Fibroblast of villous mesenchyme (primary cell): ENCODE measurements around the gene NOP14. TPM values are rescaled to one million over a fixed set of nuclear protein-coding genes. Genes with fewer than 3 reads are reported as not detected.

Experiments used
- DNase-seq: peaks from one replicate; pipeline ENCODE4 v3.0.0-alpha.2; 2010; ENCODE audit warnings: low read depth
- H3K4me3 ChIP-seq: 2 replicates; pipeline ENCODE4 v1.5.1; 2011; ENCODE audit warnings: low read depth, mild to moderate bottlenecking, low read length
- CTCF ChIP-seq: IDR thresholded peaks from 2 replicates; pipeline ENCODE4 v1.5.1; 2012; ENCODE audit warnings: low read depth, mild to moderate bottlenecking, low read length; ENCODE audit not compliant: insufficient read depth
- total RNA-seq: library from RNA; depleted of rRNA; stranded (reverse); fragments of >200 nt; gene quantifications from 2 replicates; pipeline ENCODE4 v1.2.3, GENCODE V29; 2012

Gene NOP14
- total RNA-seq, 1 donor: 26.3 TPM

DNA sequence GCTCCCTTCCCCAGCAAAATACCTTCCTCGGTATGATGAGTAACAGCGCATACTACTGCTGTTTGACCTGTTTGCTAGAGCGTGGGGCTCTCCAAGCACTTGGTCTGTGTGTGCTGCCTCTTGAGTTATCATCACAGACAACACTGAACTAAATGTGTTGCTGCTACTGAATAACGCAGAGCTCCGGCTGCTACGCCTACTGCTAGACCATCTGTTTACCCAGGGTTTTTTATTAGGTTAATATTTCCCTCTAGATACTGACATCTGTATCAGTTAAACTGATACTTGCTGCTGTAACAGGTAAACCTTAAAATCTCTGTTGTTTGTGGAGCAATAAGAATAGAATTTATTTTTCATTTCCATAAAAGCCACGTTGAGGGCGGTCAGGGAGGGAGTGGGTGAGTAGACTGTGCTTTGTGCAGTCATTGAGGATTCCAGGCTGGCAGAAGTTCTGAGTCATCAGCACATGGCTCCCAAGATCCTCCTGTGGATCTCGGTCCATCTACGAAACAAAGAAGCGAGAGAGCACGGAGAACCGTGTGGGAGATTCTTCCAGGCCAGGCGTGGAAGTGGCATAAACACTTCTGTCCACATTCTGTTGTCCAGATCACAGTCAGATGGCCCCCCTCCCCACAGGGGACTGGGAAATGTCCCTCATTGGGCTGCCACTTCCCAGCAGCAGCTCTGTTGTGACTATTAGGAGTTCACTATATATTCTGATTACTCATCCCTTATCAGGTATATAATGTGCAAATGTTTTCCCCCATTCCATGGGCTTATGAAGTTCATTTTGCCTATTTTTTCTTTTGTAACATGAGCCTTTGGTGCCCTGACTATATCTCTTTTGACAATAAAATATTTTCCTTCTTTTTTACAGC lies 14.2 kb upstream of the NOP14 start:
- TF ChIP-seq CTCF: no peak
- H3K4me3 ChIP-seq: no peak overlapping the region
- peak; percentile 69 for DNase-seq

DNA sequence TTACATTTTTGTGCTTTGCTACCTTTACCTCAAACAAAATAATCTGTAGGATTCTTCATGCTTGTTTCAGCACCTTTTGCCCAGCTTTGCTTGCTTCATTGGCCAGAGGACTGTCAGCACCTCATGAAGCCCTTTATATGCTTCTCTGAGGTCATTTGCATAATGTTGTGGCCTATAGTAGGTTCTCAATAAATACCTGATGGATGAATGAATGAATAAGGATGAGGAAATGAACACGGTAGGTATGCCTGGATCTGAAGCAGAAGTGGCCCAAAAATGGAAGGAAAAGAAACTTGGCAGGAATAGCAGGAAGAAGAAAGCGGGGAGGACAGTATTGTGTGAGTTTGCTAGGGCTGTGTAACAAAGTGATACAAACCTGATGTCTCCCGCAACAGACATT lies 8.1 kb upstream of the NOP14 start:
- no peak for TF ChIP-seq CTCF
- DNase-seq: no peak
- H3K4me3 ChIP-seq: no peak overlapping the region

DNA sequence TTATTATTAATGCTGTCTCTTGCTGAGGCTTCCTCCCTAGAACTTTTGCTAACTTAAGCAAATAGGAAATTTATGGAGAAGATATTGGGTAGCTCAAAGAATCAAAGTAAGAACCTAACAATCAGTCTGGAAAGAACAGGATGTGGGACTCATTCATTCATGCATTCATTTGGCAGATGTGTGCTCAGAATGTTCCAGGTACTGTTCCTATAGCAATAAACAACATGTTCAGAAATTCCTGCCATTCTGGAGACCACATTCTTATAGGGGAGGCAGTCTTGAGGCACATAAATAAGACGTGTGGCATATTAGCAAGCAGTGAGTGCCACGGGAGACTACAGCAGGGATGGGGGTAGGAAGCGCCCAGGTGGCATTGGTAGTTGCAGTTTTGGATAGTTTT lies 5.2 kb upstream of the NOP14 start:
- DNase-seq: no peak
- H3K4me3 ChIP-seq: no peak overlapping the region
- no peak for TF ChIP-seq CTCF

- H3K4me3 ChIP-seq: no peak overlapping the region
- TF ChIP-seq CTCF: no peak
- no peak for DNase-seq
Measured at GRCh38 chr4:2965262-2965661, 2.1 kb upstream of the NOP14 start.

GRCh38 chr4:2964706-2965258 lies 1.6 kb upstream of the NOP14 start:
- peak overlapping the region; percentile 89 for H3K4me3 ChIP-seq

GRCh38 chr4:2963966-2964471 lies 813 bp upstream of the NOP14 start:
- TF ChIP-seq CTCF: no peak
- peak overlapping the region; percentile 89 for H3K4me3 ChIP-seq
- DNase-seq: peak; percentile 55

More at GRCh38 chr4:2964706-2965258, 1.6 kb upstream of the NOP14 start:
- no peak for TF ChIP-seq CTCF
- no peak for DNase-seq
